SK-N-SH (cell line): ENCODE measurements around the gene ATF7IP2. TPM values are rescaled to one million over a fixed set of nuclear protein-coding genes. Genes with fewer than 3 reads are reported as not detected.
"Not testable (repeated sequence)": the region's sequence is repeated elsewhere in the genome, so short reads cannot be mapped to it uniquely, and the experiment has no call there.

Experiments used
- CTCF ChIA-PET: fragments of 300-600, 350-600 bp; formaldehyde crosslinking; extraction: SDS; loops from one replicate; lab custom pipeline; 2021; lab: Yijun Ruan, JAX
- POLR2A ChIA-PET: fragments of 350-600 bp; sonication (Branson Sonifier 250); formaldehyde crosslinking; extraction: SDS; loops from one replicate; lab custom pipeline; 2020; ENCODE audit warnings: antibody characterized with exemption, inconsistent platforms; lab: Yijun Ruan, JAX
- DNase-seq: peaks from one replicate; pipeline ENCODE4 v3.0.0; 2012
- H2AFZ ChIP-seq: fragments of 200-600 bp; sonication (generic); 2 replicates; pipeline ENCODE4 v1.8.1; 2016; ENCODE audit warnings: antibody characterized with exemption, mild to moderate bottlenecking, low read depth
- H3F3A ChIP-seq: fragments of 200-600 bp; sonication (generic); replicated peaks from 2 replicates; pipeline ENCODE3; 2016; ENCODE audit warnings: antibody characterized with exemption, mild to moderate bottlenecking; ENCODE audit not compliant: insufficient read depth
- H3K27ac ChIP-seq, 2 experiments: fragments of 200-500 bp in 1 of 2; fragments of 200-600 bp in 1 of 2; sonication (Bioruptor generic) in 1 of 2; sonication (generic), shearing (Covaris generic) in 1 of 2; 2 replicates each; pipeline versions ENCODE4 v1.5.1 to v1.6.1; 2014 to 2016; ENCODE audit warnings: low read depth in 2 of 2, inconsistent platforms in 1 of 2, low read length in 1 of 2, mild to moderate bottlenecking in 1 of 2, mixed read lengths in 1 of 2
- H3K27me3 ChIP-seq: fragments of 200-600 bp; sonication (generic), shearing (Covaris generic); 2 replicates; pipeline ENCODE4 v1.6.1; 2016; ENCODE audit warnings: mixed run types; ENCODE audit not compliant: insufficient read depth
- H3K36me3 ChIP-seq, 2 experiments: fragments of 200-500 bp in 1 of 2; fragments of 200-600 bp in 1 of 2; sonication (Bioruptor generic) in 1 of 2; sonication (generic) in 1 of 2; replicated peaks in 1 of 2; 2 replicates each; pipeline versions ENCODE3 to v1.5.1; 2014 to 2016; ENCODE audit warnings: low read length in 1 of 2, mild to moderate bottlenecking in 1 of 2; ENCODE audit not compliant: insufficient read depth in 2 of 2, control insufficient read depth in 1 of 2
- H3K4me1 ChIP-seq, 2 experiments: fragments of 200-500 bp in 1 of 2; fragments of 200-600 bp in 1 of 2; sonication (Bioruptor generic) in 1 of 2; sonication (generic), shearing (Covaris generic) in 1 of 2; 2 replicates each; pipeline versions ENCODE4 v1.5.1 to v1.6.1; 2014 to 2016; ENCODE audit warnings: low read depth in 1 of 2, low read length in 1 of 2, mixed run types in 1 of 2; ENCODE audit not compliant: insufficient read depth in 2 of 2, control insufficient read depth in 1 of 2
- H3K4me2 ChIP-seq: fragments of 200-600 bp; sonication (generic), shearing (Covaris generic); 2 replicates; pipeline ENCODE4 v1.6.1; 2017; ENCODE audit warnings: mixed run types
- H3K4me3 ChIP-seq, 2 experiments: fragments of 200-500 bp in 1 of 2; fragments of 200-600 bp in 1 of 2; sonication (Bioruptor generic) in 1 of 2; sonication (generic), shearing (Covaris generic) in 1 of 2; 2 replicates each; pipeline versions ENCODE4 v1.5.1 to v1.8.1; 2014 to 2016; ENCODE audit warnings: low read depth in 2 of 2, inconsistent platforms in 1 of 2, low read length in 1 of 2, mild to moderate bottlenecking in 1 of 2, mixed read lengths in 1 of 2, moderate library complexity in 1 of 2
- H3K79me2 ChIP-seq: fragments of 200-600 bp; sonication (generic); 2 replicates; pipeline ENCODE4 v1.8.1; 2017; ENCODE audit warnings: mild to moderate bottlenecking; ENCODE audit not compliant: insufficient read depth
- H3K9ac ChIP-seq: fragments of 200-600 bp; sonication (generic); 2 replicates; pipeline ENCODE4 v1.6.1; 2017; ENCODE audit warnings: mixed run types
- H3K9me2 ChIP-seq: fragments of 200-600 bp; sonication (generic); 2 replicates; pipeline ENCODE4 v1.6.1; 2017; ENCODE audit warnings: mixed run types
- H3K9me3 ChIP-seq: fragments of 200-600 bp; sonication (generic); 2 replicates; pipeline ENCODE4 v1.6.1; 2017; ENCODE audit warnings: mixed run types, mild to moderate bottlenecking, moderate library complexity
- H4K20me1 ChIP-seq: fragments of 200-600 bp; sonication (generic); 2 replicates; pipeline ENCODE4 v1.6.1; 2017; ENCODE audit warnings: mild to moderate bottlenecking, mixed run types; ENCODE audit not compliant: insufficient read depth
- ELF1 ChIP-seq: IDR thresholded peaks from 2 replicates; pipeline ENCODE4 v1.4.0; 2012
- FOSL2 ChIP-seq: IDR thresholded peaks from 2 replicates; pipeline ENCODE4 v1.4.0; 2012; ENCODE audit warnings: low read depth, mild to moderate bottlenecking, moderate library complexity, borderline replicate concordance
- GABPA ChIP-seq: IDR thresholded peaks from 2 replicates; pipeline ENCODE4 v1.4.0; 2012; ENCODE audit warnings: low read depth, mild to moderate bottlenecking
- GATA2 ChIP-seq: sonication (generic); formaldehyde crosslinking; IDR thresholded peaks from 2 replicates; pipeline ENCODE4 v1.5.0; 2020; ENCODE audit warnings: mild to moderate bottlenecking, missing genetic modification reagents
- IRF3 ChIP-seq: fragments of 150-350 bp; IDR thresholded peaks from 2 replicates; pipeline ENCODE4 v1.6.1; 2016; ENCODE audit warnings: mild to moderate bottlenecking, low read depth, low read length
- MEF2A ChIP-seq: IDR thresholded peaks from 2 replicates; pipeline ENCODE4 v1.4.0; 2012; ENCODE audit warnings: low read depth, borderline replicate concordance
- NFIC ChIP-seq: IDR thresholded peaks from 2 replicates; pipeline ENCODE4 v1.4.0; 2012; ENCODE audit warnings: borderline replicate concordance
- POLR2AphosphoS5 ChIP-seq: IDR thresholded peaks from 2 replicates; pipeline ENCODE4 v1.6.1; 2012; ENCODE audit warnings: low read depth, low read length
- RAD21 ChIP-seq: IDR thresholded peaks from 2 replicates; pipeline ENCODE4 v1.6.1; 2012; ENCODE audit warnings: mild to moderate bottlenecking, low read length
- RXRA ChIP-seq: IDR thresholded peaks from 2 replicates; pipeline ENCODE4 v1.4.0; 2012; ENCODE audit warnings: low read depth, mild to moderate bottlenecking, borderline replicate concordance
- SIN3A ChIP-seq: IDR thresholded peaks from 2 replicates; pipeline ENCODE4 v1.6.1; 2012; ENCODE audit warnings: low read depth, mild to moderate bottlenecking, low read length, moderate library complexity, borderline replicate concordance
- USF1 ChIP-seq: IDR thresholded peaks from 2 replicates; pipeline ENCODE4 v1.4.0; 2012; ENCODE audit warnings: low read depth, borderline replicate concordance
- YY1 ChIP-seq: IDR thresholded peaks from 2 replicates; pipeline ENCODE4 v1.4.0; 2012; ENCODE audit warnings: low read depth, mild to moderate bottlenecking
- WGBS: methylation state at CpG from one replicate; pipeline ENCODE4 v1.1.6; 2017; ENCODE audit warnings: low lambda C conversion rate; 5-methylcytosine and 5-hydroxymethylcytosine counted together
- polyA plus RNA-seq, 3 experiments: library from polyadenylated mRNA; depleted of rRNA; stranded (reverse); fragments of >200 nt; gene quantifications; 2 replicates each; pipeline ENCODE4 v1.2.3, GENCODE V29; 2012

Gene ATF7IP2
- polyA plus RNA-seq, 1 of the 3 experiments (the other 2 are of a cell fraction): 0.35 TPM

- H3K9me2 ChIP-seq: no peaks in the 10 kb centered on the region
- H3K4me2 ChIP-seq: no peak overlapping the region
- no peak overlapping the region for H3K4me3 ChIP-seq
- no peak overlapping the region for H3K27ac ChIP-seq
- ChIA-PET POLR2A (no interaction called here), CTCF (no interaction called here)
- no peaks in the 10 kb centered on the region for H3K9me3 ChIP-seq
- 34% methylated on average over 9 of the region's 9 CpGs for WGBS
- no peaks in the 10 kb centered on the region for H4K20me1 ChIP-seq
- no peaks in the 10 kb centered on the region; a peak in 1 of 4 replicates for H3K4me1 ChIP-seq
- no peak overlapping the region for H2AFZ ChIP-seq
- H3K79me2 ChIP-seq: no peaks in the 10 kb centered on the region
- peak; percentile 29 for DNase-seq
- no peaks in the 10 kb centered on the region for H3K36me3 ChIP-seq
- no peak overlapping the region for H3K9ac ChIP-seq
- no peaks in the 10 kb centered on the region for H3K27me3 ChIP-seq
- TF ChIP-seq MEF2A: no peak
- TF ChIP-seq FOSL2: no peak
- TF ChIP-seq IRF3: no peak
- TF ChIP-seq RAD21: no peak
- TF ChIP-seq GATA2 (CRISPR knock-in tag): peak; percentile 59
- no peak for TF ChIP-seq POLR2AphosphoS5
- H3F3A ChIP-seq: no peaks in the 10 kb centered on the region
These were observed 42.6 kb upstream of the ATF7IP2 start for GRCh38 chr16:10343124-10343760.

- H3K9me3 ChIP-seq, H3K36me3 ChIP-seq, DNase-seq, POLR2A ChIA-PET, H3K4me1 ChIP-seq, H2AFZ ChIP-seq, H3F3A ChIP-seq, H3K27ac ChIP-seq, H3K9me2 ChIP-seq, H3K9ac ChIP-seq, H4K20me1 ChIP-seq, H3K79me2 ChIP-seq, H3K4me2 ChIP-seq, H3K4me3 ChIP-seq, CTCF ChIA-PET, H3K27me3 ChIP-seq: not testable (repeated sequence)
- WGBS: 0% methylated on average over 1 of the region's 1 CpG
These were observed 41.2 kb upstream of the ATF7IP2 start for GRCh38 chr16:10344699-10345098.

GRCh38 chr16:10345629-10346028 lies 40.2 kb upstream of the ATF7IP2 start:
- ChIA-PET POLR2A (no interaction called here), CTCF (no interaction called here)
- no peak for TF ChIP-seq YY1
- no peak for TF ChIP-seq GABPA
- TF ChIP-seq USF1: no peak
- TF ChIP-seq FOSL2: no peak
- TF ChIP-seq POLR2AphosphoS5: no peak
- TF ChIP-seq RXRA: no peak
- TF ChIP-seq NFIC: no peak
- no peak for TF ChIP-seq SIN3A
- no peak for TF ChIP-seq GATA2 (CRISPR knock-in tag)
- no peak for TF ChIP-seq ELF1
- DNase-seq: no peak
- no peak overlapping the region for H3K9ac ChIP-seq
- no peak overlapping the region for H3K4me2 ChIP-seq
- no peaks in the 10 kb centered on the region for H3K9me3 ChIP-seq
- 77% methylated on average over 3 of the region's 3 CpGs for WGBS
- no peaks in the 10 kb centered on the region for H3K4me1 ChIP-seq
- no peaks in the 10 kb centered on the region for H3K27me3 ChIP-seq
- no peaks in the 10 kb centered on the region for H3F3A ChIP-seq
- H3K79me2 ChIP-seq: no peaks in the 10 kb centered on the region
- no peak overlapping the region for H3K4me3 ChIP-seq
- H4K20me1 ChIP-seq: no peaks in the 10 kb centered on the region
- no peak overlapping the region for H2AFZ ChIP-seq
- no peaks in the 10 kb centered on the region for H3K9me2 ChIP-seq
- no peaks in the 10 kb centered on the region for H3K36me3 ChIP-seq
- H3K27ac ChIP-seq: no peak overlapping the region
